Medulla oblongata (tissue), 1 donor: ENCODE results near the gene SCN9A.
"Not testable (repeated sequence)": the region's sequence is repeated elsewhere in the genome, so short reads cannot be mapped to it uniquely, and the experiment has no call there.

ENCODE experiments used
- DNase-seq: peaks from one replicate; pipeline ENCODE4 v3.0.0-alpha.2; 2015; ENCODE audit errors: extremely low spot score

SCN9A gene

DNA sequence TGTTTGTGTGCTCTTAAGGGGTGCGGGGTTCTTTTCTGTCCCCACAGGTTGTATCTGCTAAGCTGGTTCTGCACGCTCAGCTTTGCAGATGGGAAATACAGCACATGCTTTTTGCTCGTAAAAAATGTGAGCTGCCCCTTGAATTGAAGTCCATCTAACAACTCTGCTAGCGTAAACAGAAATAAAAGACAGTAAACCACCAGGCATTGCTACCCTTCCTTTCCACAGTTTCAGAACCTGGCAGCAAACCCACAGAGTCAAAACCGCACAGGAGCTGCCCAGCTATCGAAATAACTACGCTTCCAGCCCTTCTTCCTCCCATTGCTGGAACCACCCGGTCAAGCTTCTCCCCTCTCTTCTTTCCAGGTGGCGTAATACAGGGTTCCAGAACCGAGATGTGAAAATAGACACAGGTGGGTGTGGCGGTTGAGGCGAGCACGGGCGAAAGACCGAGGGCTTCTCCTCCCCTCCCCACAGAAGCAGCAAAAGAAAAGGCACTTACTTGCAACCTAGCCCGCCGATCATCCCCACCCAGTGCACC, 479 bp downstream of the SCN9A start:
- DNase-seq, result no peak

DNA sequence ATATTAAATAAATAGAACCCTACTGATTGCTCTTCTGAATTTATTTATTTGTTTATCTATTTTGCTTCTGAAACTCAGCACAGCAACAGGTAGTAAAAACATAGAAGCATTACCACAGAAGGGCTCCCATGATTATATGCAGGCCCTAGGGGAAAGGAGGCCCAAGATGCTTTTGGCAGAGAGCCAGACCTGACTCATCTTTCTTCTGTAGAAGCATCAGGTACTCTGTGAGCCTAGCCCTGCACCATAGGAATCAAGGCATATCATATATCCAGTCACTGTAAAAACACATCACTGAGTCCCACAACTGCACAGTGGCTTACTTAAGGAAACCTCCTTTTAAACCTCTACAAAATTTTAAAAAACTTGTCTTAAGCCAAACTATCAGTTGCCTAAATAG, 1.8 kb downstream of the SCN9A start:
- DNase-seq, result no peak

DNA sequence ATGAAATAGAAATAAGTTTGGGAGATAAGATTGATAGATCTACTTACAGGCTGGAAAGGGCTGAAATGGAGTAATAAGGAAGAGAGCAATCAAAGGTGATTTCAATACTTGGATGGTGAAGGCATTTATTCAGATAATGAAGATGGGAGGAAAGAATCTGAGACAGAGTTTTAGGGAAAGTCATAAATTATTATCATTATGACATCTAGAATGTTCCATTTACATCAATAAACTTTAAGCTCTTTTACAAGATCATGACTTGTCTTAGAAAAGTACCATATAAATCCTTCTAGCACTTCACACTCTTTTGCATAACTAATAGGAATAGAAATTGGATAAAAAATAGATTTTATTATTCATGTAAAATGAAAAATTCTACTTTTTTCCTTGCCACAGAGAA, 2.2 kb downstream of the SCN9A start:
- DNase-seq, result no peak

DNA sequence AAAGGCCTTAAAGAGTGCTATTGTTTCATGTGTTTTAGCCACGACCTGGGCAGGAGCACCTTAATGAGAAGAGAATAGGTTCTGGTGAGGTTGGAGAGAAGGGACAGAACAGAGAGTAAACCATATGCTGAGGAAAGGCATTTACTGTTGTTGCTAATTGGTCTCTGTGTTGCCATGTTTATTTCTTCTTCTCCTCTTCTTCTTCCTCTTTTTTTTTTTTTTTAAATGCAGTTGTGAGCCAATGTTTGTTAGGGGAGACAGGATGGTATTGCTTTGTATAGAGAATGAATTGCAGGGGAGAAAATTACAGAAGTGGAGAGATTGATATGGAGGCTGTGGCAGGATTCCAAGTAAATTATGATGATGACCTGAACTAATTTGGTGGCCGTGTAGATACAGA, 2.6 kb downstream of the SCN9A start:
- no peak for DNase-seq

DNA sequence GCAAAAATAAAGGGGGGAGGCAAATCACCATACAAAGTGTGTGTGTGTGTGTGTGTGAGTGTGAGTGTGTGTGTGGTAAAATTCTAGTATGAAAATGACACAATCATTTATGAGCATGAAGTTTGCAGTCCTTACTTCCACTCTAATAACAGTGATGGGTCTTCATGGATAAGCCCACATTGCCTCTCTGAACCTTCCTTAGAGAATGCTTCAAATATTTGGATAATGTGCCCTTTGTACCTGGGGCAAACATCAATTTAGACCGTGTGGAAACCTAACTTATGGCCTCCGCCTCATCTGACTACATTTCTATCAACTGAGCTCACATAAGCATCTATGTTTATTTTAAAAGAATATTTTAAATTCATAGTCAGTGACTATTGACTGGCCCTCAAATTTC, 3.7 kb downstream of the SCN9A start:
- DNase-seq, result no peak

DNA sequence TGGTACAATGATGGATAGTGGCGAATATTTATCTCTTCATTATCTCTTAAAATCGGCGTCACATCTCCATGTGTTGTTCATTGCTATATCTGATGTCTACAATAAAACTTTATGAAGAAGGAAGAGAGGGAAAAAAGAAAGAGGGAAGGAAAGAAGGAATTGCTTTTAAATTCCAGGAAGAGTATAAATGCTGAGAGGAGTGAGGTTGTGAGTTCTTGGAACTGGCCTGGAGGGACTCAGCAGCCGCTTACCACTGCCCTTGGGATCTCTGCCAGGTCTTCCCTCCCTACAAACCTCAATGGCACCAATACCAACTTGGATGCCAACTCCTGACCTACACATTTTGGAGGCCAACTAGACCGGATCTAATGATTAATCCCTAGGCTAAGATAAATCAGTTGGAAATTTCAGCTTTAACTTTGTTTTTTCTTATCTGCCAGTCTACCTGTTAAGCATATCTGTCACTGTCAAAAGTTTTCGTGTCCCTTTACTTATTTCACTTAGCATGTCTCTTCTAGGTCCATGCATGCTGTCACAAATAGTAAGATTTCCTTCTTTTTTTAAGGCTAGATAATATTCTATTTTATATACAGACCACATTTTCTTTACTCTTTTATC, 9.8 kb downstream of the SCN9A start:
- DNase-seq, result no peak

DNA sequence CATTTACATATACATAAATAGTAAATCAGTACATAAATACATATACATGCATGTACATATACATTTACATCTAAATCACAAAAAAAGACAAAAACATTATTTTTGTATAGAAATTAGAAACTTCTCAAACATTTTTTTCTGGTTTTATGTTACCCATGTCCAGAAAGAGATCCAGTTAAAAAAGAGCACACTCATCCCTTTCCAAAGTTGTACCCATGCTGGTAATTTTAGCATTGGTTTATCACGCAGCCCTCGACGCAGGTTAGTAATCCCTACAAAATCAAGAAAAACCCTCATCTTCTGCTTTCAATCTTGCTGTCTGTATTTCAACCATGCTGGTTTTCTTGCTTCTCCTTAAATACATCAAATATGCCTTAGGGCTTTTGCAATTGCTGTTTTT, 10.5 kb downstream of the SCN9A start:
- DNase-seq, result no peak

GRCh38 chr2:166364476-166365161, 11.1 kb downstream of the SCN9A start:
- no peak for DNase-seq

- peak; percentile 24 for DNase-seq
Measured at GRCh38 chr2:166361351-166362153, 14.2 kb downstream of the SCN9A start.

DNA sequence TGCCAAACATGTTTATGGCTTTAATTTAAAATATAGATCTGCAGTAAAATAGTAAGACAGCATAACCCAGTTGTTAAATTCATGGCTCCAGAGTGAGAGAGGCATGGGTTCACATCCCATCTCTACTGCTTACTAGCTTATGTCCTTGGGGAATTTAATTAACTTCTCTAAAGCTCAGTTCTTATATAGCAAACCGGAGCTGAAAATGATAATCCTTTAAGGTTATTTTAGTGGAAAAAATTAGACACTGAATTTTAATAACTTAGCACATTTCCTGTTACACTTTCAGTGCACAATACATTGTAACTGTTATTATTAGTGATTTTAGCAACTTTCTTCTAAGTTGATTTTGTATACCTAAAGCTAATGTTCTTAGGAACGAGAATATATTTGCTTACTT, 14.8 kb downstream of the SCN9A start:
- DNase-seq, result no peak

DNA sequence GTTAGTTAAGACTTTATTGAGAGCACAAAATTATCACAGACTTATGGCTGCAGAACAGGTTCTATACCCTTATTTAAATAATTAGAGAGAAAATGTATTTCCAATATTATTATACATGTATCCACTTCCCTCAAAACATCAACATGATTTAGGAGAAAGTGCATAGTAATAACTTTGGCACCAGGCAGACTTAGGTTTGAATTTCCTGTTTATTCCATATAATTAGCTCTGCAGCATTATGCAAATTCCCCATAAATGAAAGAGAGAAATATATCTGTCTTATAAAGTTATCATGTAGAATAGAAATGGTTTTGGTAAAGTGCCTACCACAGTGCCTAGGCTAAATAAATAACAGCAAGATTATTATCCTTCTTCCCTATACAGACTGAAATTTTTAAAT, 15.3 kb downstream of the SCN9A start:
- DNase-seq, result no peak

DNA sequence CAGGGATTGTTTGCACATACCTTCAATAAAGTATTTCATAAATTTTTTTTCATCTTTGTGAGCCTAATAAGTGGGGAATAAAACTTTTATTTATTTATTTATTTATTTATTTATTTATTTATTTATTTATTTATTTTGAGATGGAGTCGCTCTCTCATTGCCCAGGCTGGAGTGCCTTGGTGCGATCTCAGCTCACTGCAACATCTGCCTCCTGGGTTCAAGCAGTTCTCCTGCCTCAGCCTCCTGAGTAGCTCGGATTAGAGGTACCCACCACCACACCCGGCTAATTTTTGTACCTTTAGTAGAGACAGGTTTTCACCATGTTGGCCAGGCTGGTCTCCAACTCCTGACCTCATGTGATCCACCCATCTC, 17.8 kb downstream of the SCN9A start:
- not testable (repeated sequence) for DNase-seq

DNA sequence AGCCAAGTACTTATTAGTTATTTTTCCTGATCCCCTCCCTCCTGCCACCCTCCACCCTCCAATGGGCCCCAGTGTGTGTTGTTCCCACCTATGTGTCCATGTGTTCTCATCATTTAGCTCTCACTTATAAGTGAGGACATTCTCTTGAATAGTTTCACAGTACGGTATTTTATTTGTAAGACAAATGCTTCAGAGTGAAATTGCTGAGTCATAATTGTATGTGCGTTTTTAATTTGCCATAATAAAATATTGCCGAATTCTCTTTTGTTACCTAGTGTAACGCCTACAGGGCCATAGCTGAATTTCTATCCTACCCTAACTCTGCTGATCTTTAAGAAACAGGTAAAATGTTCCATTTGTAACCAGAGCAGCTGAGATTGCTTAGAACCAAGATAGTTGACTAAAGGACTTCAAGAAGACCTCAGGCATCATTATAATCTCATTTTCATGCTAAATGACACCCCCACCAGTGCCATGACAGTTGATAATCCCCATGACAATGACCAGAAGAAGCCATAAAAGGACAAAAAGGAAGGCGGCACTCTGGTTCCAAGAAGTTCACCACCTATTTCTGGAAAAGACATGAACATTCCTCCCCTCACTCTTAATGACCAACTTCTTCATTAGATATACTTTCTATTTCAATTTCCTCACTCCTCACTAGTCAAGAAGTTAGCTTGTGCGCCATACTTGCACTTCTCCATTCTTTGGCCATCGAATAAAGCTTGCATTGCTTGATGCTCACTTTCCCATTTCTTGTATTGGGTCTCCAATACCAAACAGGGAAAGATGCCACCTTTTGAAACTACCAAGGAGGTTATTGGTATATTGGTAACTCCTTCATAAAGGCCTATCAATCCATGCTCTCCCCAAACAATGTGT, 18.4 kb downstream of the SCN9A start:
- no peak for DNase-seq

- DNase-seq, result no peak
Measured at GRCh38 chr2:166351319-166351718, 24.4 kb downstream of the SCN9A start.

DNA sequence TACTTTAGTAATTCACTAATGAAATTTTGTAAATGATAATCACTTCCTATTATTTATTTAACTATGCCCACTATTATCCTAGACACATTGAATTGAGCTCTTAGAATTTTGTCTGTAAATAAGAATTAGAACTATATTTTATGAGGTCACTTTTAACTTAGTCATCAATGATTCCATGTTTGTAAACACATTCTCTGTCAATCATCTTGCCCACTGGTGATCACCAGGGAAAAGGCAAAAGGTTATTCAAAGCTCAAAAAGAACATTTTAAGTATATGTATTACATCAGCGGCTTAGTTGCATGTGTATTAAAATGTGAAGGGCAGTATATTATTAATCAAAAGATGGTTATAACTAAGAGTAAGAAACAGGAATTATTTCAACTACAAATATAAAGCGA, 25.2 kb downstream of the SCN9A start:
- no peak for DNase-seq

GRCh38 chr2:166344286-166345113, 31.2 kb downstream of the SCN9A start:
- DNase-seq, result peak; percentile 35

GRCh38 chr2:166343467-166343866, 32.3 kb downstream of the SCN9A start:
- no peak for DNase-seq

GRCh38 chr2:166341426-166341825, 34.3 kb downstream of the SCN9A start:
- DNase-seq, result no peak

- DNase-seq, result no peak
Measured at GRCh38 chr2:166338831-166339339, 36.9 kb downstream of the SCN9A start.

GRCh38 chr2:166337932-166338331, 37.8 kb downstream of the SCN9A start:
- no peak for DNase-seq

GRCh38 chr2:166335284-166335683, 40.5 kb downstream of the SCN9A start:
- DNase-seq, result no peak
